SK-N-SH treated with all-trans-retinoic acid at 6 μM for 48 hours (cell line): ENCODE results near the gene LDB2.
"Not testable (repeated sequence)": the region's sequence is repeated elsewhere in the genome, so short reads cannot be mapped to it uniquely, and the experiment has no call there.

ENCODE experiments used
- ATAC-seq: fragments of 200-7000 bp; cut with Tn5 transposase; 3 replicates; pipeline ENCODE4 v1.9.1; 2020; ENCODE audit warnings: mild to moderate bottlenecking, moderate library complexity
- ARNTL ChIP-seq: fragments of 450-650 bp; formaldehyde crosslinking; IDR thresholded peaks from 2 replicates; pipeline ENCODE4 v1.5.0; 2020; ENCODE audit warnings: low read depth, mild to moderate bottlenecking, moderate library complexity, borderline replicate concordance
- BACH2 ChIP-seq: fragments of 250-450 bp; sonication (Bioruptor Pico); IDR thresholded peaks from 2 replicates; pipeline ENCODE4 v1.9.0; 2021; ENCODE audit warnings: mild to moderate bottlenecking, borderline replicate concordance
- CSDC2 ChIP-seq: fragments of 250-450 bp; sonication (Bioruptor Pico); IDR thresholded peaks from 2 replicates; pipeline ENCODE4 v1.5.0; 2020; ENCODE audit warnings: mild to moderate bottlenecking, moderate library complexity
- CSRNP3 ChIP-seq: fragments of 250-450 bp; sonication (Bioruptor Pico); IDR thresholded peaks from 2 replicates; pipeline ENCODE4 v1.5.1; 2021; ENCODE audit warnings: mild to moderate bottlenecking, moderate library complexity
- ESRRG ChIP-seq: fragments of 250-450 bp; sonication (Bioruptor Pico); IDR thresholded peaks from 2 replicates; pipeline ENCODE4 v1.6.1; 2021; ENCODE audit warnings: mild to moderate bottlenecking
- ISL1 ChIP-seq: fragments of 250-450 bp; sonication (Bioruptor Pico); IDR thresholded peaks from 2 replicates; pipeline ENCODE4 v2.1.2; 2022; ENCODE audit warnings: mild to moderate bottlenecking, moderate library complexity
- OSR1 ChIP-seq: fragments of 250-450 bp; sonication (Bioruptor Pico); IDR thresholded peaks from 2 replicates; pipeline ENCODE4 v1.8.0; 2022; ENCODE audit warnings: moderate library complexity, mild to moderate bottlenecking, inconsistent platforms
- PATZ1 ChIP-seq: fragments of 250-450 bp; sonication (Bioruptor Pico); IDR thresholded peaks from 2 replicates; pipeline ENCODE4 v1.8.0; 2020; ENCODE audit warnings: mild to moderate bottlenecking, moderate library complexity, borderline replicate concordance
- PPARA ChIP-seq: fragments of 250-450 bp; sonication (Bioruptor Pico); IDR thresholded peaks from 2 replicates; pipeline ENCODE4 v1.5.0; 2020; ENCODE audit warnings: mild to moderate bottlenecking, borderline replicate concordance
- RARB ChIP-seq: fragments of 250-450 bp; sonication (Bioruptor Pico); IDR thresholded peaks from 2 replicates; pipeline ENCODE4 v1.8.0; 2021; ENCODE audit warnings: mild to moderate bottlenecking, moderate library complexity
- SNAI2 ChIP-seq: fragments of 250-450 bp; sonication (Bioruptor Pico); IDR thresholded peaks from 2 replicates; pipeline ENCODE4 v1.5.0; 2020; ENCODE audit warnings: mild to moderate bottlenecking, moderate library complexity
- TCF4 ChIP-seq: fragments of 250-450 bp; sonication (Bioruptor Pico); IDR thresholded peaks from 2 replicates; pipeline ENCODE4 v1.8.0; 2021; ENCODE audit warnings: mild to moderate bottlenecking, moderate library complexity, borderline replicate concordance
- TOX ChIP-seq: fragments of 250-450 bp; sonication (Bioruptor Pico); IDR thresholded peaks from 2 replicates; pipeline ENCODE4 v1.8.0; 2021; ENCODE audit warnings: mild to moderate bottlenecking, moderate library complexity, borderline replicate concordance
- ZC3H10 ChIP-seq: fragments of 250-450 bp; sonication (Bioruptor Pico); IDR thresholded peaks from 2 replicates; pipeline ENCODE4 v1.5.1; 2021; ENCODE audit warnings: mild to moderate bottlenecking, moderate library complexity
- ZFP3 ChIP-seq: fragments of 250-450 bp; sonication (Bioruptor Pico); IDR thresholded peaks from 2 replicates; pipeline ENCODE4 v1.5.0; 2020; ENCODE audit warnings: mild to moderate bottlenecking, moderate library complexity
- ZFP30 ChIP-seq: fragments of 450-650 bp; formaldehyde crosslinking; IDR thresholded peaks from 2 replicates; pipeline ENCODE4 v1.5.0; 2022; ENCODE audit warnings: mild to moderate bottlenecking, moderate library complexity
- ZNF565 ChIP-seq: fragments of 450-650 bp; formaldehyde crosslinking; conservative IDR thresholded peaks from 2 replicates; pipeline ENCODE4 v1.5.0; 2020; ENCODE audit warnings: low read depth, mild to moderate bottlenecking, moderate library complexity
- ZNF70 ChIP-seq: fragments of 450-650 bp; formaldehyde crosslinking; IDR thresholded peaks from 2 replicates; pipeline ENCODE4 v1.5.0; 2020; ENCODE audit warnings: mild to moderate bottlenecking, moderate library complexity
- ZNF8 ChIP-seq: fragments of 450-650 bp; formaldehyde crosslinking; IDR thresholded peaks from 2 replicates; pipeline ENCODE4 v1.5.0; 2020; ENCODE audit warnings: mild to moderate bottlenecking, moderate library complexity
- TF ChIP-seq, protein P1 (sequence below): fragments of 250-450 bp; sonication (Bioruptor Pico); IDR thresholded peaks from 2 replicates; pipeline ENCODE4 v1.8.0; 2021; ENCODE audit warnings: low read depth, mild to moderate bottlenecking, moderate library complexity, borderline replicate concordance
- TF ChIP-seq, protein P2 (sequence below): fragments of 250-450 bp; sonication (Bioruptor Pico); IDR thresholded peaks from 2 replicates; pipeline ENCODE4 v1.5.1; 2020; ENCODE audit warnings: low read depth, mild to moderate bottlenecking, moderate library complexity

The LDB2 gene

DNA sequence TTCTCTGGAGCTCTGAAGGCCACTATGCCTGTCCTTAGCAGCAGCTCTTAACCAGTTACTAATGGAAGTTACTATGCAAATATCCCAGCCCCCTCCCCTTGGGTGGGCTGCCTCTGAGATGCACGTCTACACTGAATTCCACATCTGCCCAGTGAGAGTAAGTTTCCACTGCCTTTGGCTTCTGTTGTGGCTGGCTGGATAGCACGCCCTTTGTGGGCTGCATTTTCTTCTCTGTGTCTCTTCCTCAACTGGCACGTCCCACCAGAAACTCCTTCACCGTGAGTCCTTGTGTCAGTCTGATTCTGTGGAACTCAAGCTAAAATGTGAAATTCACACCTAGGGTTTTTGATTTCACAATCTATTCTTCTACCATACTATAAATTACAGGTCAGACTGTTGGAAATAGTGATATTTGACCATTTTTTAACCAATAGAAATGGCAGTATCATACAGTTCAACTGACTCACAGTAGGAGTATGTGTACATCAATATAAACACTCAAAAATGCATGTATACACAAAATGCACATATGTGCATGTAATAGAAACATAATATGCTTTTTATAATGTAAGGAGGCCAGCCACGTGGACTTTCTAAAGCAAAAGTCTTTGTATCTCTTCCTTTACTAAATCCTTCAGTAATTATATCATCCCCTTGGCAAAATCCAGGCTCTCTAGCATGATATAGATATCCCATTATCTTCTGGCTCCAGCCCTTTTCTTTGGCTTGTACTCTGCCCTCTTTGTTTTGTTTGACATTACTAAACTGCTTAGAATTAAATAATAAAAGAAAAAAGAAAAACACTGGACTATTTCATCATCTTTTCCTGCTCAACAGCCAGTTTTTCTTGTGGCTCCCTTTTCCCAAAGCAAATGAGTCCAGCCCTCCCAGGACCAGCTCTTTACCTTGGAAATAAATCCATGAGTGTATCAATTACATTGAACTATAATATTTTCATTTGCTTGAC lies 33.2 kb upstream of the LDB2 start:
- TF ChIP-seq CSDC2 (CRISPR knock-in tag) (no peak), ISL1 (CRISPR knock-in tag) (no peak), PATZ1 (CRISPR knock-in tag) (no peak), PPARA (no peak), ESRRG (CRISPR knock-in tag) (no peak), BACH2 (CRISPR knock-in tag) (no peak), ZFP30 (no peak), ZNF8 (no peak), SNAI2 (no peak), ZFP3 (CRISPR knock-in tag) (no peak), ZC3H10 (no peak), CSRNP3 (CRISPR knock-in tag) (no peak), ZNF70 (CRISPR knock-in tag) (no peak), ARNTL (no peak), ZNF565 (CRISPR knock-in tag) (no peak), OSR1 (CRISPR knock-in tag) (no peak), RARB (CRISPR knock-in tag) (no peak)
- TF ChIP-seq, protein P1, sequence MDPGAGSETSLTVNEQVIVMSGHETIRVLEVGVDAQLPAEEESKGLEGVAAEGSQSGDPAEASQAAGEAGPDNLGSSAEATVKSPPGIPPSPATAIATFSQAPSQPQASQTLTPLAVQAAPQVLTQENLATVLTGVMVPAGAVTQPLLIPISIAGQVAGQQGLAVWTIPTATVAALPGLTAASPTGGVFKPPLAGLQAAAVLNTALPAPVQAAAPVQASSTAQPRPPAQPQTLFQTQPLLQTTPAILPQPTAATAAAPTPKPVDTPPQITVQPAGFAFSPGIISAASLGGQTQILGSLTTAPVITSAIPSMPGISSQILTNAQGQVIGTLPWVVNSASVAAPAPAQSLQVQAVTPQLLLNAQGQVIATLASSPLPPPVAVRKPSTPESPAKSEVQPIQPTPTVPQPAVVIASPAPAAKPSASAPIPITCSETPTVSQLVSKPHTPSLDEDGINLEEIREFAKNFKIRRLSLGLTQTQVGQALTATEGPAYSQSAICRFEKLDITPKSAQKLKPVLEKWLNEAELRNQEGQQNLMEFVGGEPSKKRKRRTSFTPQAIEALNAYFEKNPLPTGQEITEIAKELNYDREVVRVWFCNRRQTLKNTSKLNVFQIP (CRISPR knock-in tag): no peak
- ATAC-seq: no peak

- no peak for ATAC-seq
- TF ChIP-seq ZNF8 (no peak), CSRNP3 (CRISPR knock-in tag) (no peak), ISL1 (CRISPR knock-in tag) (no peak), ZFP3 (CRISPR knock-in tag) (no peak), ESRRG (CRISPR knock-in tag) (no peak), ZNF70 (CRISPR knock-in tag) (no peak), ZNF565 (CRISPR knock-in tag) (no peak), ZC3H10 (no peak), OSR1 (CRISPR knock-in tag) (no peak), SNAI2 (no peak), ARNTL (no peak), PATZ1 (CRISPR knock-in tag) (no peak), TCF4 (CRISPR knock-in tag) (no peak), TOX (CRISPR knock-in tag) (no peak)
- TF ChIP-seq, protein P2, sequence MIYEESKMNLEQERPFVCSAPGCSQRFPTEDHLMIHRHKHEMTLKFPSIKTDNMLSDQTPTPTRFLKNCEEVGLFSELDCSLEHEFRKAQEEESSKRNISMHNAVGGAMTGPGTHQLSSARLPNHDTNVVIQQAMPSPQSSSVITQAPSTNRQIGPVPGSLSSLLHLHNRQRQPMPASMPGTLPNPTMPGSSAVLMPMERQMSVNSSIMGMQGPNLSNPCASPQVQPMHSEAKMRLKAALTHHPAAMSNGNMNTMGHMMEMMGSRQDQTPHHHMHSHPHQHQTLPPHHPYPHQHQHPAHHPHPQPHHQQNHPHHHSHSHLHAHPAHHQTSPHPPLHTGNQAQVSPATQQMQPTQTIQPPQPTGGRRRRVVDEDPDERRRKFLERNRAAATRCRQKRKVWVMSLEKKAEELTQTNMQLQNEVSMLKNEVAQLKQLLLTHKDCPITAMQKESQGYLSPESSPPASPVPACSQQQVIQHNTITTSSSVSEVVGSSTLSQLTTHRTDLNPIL (CRISPR knock-in tag): no peak
- TF ChIP-seq, protein P1 (CRISPR knock-in tag): no peak
- TF ChIP-seq, all 23 proteins: peak for 0
Measured at GRCh38 chr4:16926214-16926613, 27.8 kb upstream of the LDB2 start.

GRCh38 chr4:16918716-16919115 lies 20.3 kb upstream of the LDB2 start:
- ATAC-seq: not testable (repeated sequence)
